NCI-H345 (cell line): ENCODE results near the gene SLC12A5.

ENCODE experiments used
- DNase-seq: peaks from one replicate; lab custom pipeline; 2025; lab: John Stamatoyannopoulos, UW

Gene SLC12A5

GRCh38 chr20:46056027-46056833 lies 27.2 kb downstream of the SLC12A5 start:
- DNase-seq: no peak

GRCh38 chr20:46056970-46057855 lies 28.2 kb downstream of the SLC12A5 start:
- no peak for DNase-seq

GRCh38 chr20:46057856-46058598 lies 29.0 kb downstream of the SLC12A5 start:
- DNase-seq: no peak

GRCh38 chr20:46058599-46059281 lies 29.7 kb downstream of the SLC12A5 start:
- DNase-seq: no peak

GRCh38 chr20:46060301-46060881 lies 31.4 kb downstream of the SLC12A5 start:
- peak; percentile 15 for DNase-seq

- no peak for DNase-seq
Observed at GRCh38 chr20:46060975-46061374, 32.0 kb downstream of the SLC12A5 start.

- no peak for DNase-seq
Observed at GRCh38 chr20:46062151-46062550, 33.1 kb downstream of the SLC12A5 start.

GRCh38 chr20:46062621-46063020 lies 33.6 kb downstream of the SLC12A5 start:
- no peak for DNase-seq

GRCh38 chr20:46063151-46063550 lies 34.1 kb downstream of the SLC12A5 start:
- no peak for DNase-seq

- no peak for DNase-seq
Observed at GRCh38 chr20:46063652-46064054, 34.6 kb downstream of the SLC12A5 start.

GRCh38 chr20:46065006-46065405 lies 36.0 kb downstream of the SLC12A5 start:
- DNase-seq: no peak

GRCh38 chr20:46065691-46066090 lies 36.7 kb downstream of the SLC12A5 start:
- DNase-seq: no peak

GRCh38 chr20:46070215-46070900 lies 41.3 kb downstream of the SLC12A5 start:
- DNase-seq: no peak

- no peak for DNase-seq
Observed at GRCh38 chr20:46071573-46071972, 42.6 kb downstream of the SLC12A5 start.

- no peak for DNase-seq
Observed at GRCh38 chr20:46073024-46073423, 44.0 kb downstream of the SLC12A5 start.

GRCh38 chr20:46073443-46073842 lies 44.4 kb downstream of the SLC12A5 start:
- DNase-seq: no peak

GRCh38 chr20:46074006-46074405 lies 45.0 kb downstream of the SLC12A5 start:
- peak; percentile 12 for DNase-seq

GRCh38 chr20:46076806-46077205 lies 47.8 kb downstream of the SLC12A5 start:
- DNase-seq: no peak

- DNase-seq: no peak
Observed at GRCh38 chr20:46077642-46078305, 48.8 kb downstream of the SLC12A5 start.

GRCh38 chr20:46078954-46079353 lies 49.9 kb downstream of the SLC12A5 start:
- no peak for DNase-seq
